ENCODE measurements around the gene OR1F1. TPM values are rescaled to one million over a fixed set of nuclear protein-coding genes. Genes with fewer than 3 reads are reported as not detected.
"Not testable (repeated sequence)": the region's sequence is repeated elsewhere in the genome, so short reads cannot be mapped to it uniquely, and the experiment has no call there.

The OR1F1 gene
- total and polyA plus RNA-seq, 2 donors, result 0.02 TPM; not detected in 1

- DNase-seq (ENCODE audit: low read depth in 6 of 9, low spot score in 9 of 9), result no peak
- no peak overlapping the region for H3K27ac ChIP-seq (ENCODE audit: low read depth in 1 of 2, low read length in 1 of 2)
- H3K36me3 ChIP-seq (ENCODE audit: control insufficient read depth in 2 of 2, insufficient read depth in 2 of 2, low read length in 1 of 2), result no peaks in the 10 kb centered on the region
- H3K9me3 ChIP-seq (ENCODE audit: control insufficient read depth in 2 of 2, insufficient read depth in 1 of 2, low read length in 1 of 2), result peaks cover 5 to 30% of the 10 kb centered on the region in 2 donors
- WGBS, result 21% methylated on average over 11 of the region's 11 CpGs
- no peak overlapping the region for H3K4me3 ChIP-seq (ENCODE audit: low read length in 2 of 2)
- peaks cover 82 to 100% of the 10 kb centered on the region in 2 donors for H3K27me3 ChIP-seq (ENCODE audit: control insufficient read depth in 2 of 2, insufficient read depth in 1 of 2, low read length in 1 of 2)
- H3K4me1 ChIP-seq (ENCODE audit: control insufficient read depth in 2 of 2, insufficient read depth in 2 of 2, low read length in 2 of 2), result peaks cover 0 to 10% of the 10 kb centered on the region in 2 donors
Measured at GRCh38 chr16:3189869-3190268, 1.9 kb downstream of the OR1F1 start.

GRCh38 chr16:3190949-3191353 lies 2.9 kb downstream of the OR1F1 start:
- Histone ChIP-seq H3K27me3 (ENCODE audit: control insufficient read depth in 2 of 2, insufficient read depth in 1 of 2, low read length in 1 of 2) (peaks cover 77 to 99% of the 10 kb centered on the region in 2 donors), H3K4me1 (ENCODE audit: control insufficient read depth in 2 of 2, insufficient read depth in 2 of 2, low read length in 2 of 2) (peaks cover 0 to 10% of the 10 kb centered on the region in 2 donors), H3K27ac (ENCODE audit: low read depth in 1 of 2, low read length in 1 of 2) (no peak overlapping the region), H3K9me3 (ENCODE audit: control insufficient read depth in 2 of 2, insufficient read depth in 1 of 2, low read length in 1 of 2) (peaks cover 5 to 33% of the 10 kb centered on the region in 2 donors), H3K36me3 (ENCODE audit: control insufficient read depth in 2 of 2, insufficient read depth in 2 of 2, low read length in 1 of 2) (no peaks in the 10 kb centered on the region), H3K4me3 (ENCODE audit: low read length in 2 of 2) (no peak overlapping the region)
- WGBS, result 18% methylated on average over 16 of the region's 16 CpGs
- DNase-seq (ENCODE audit: low read depth in 6 of 9, low spot score in 9 of 9), result no peak

GRCh38 chr16:3192476-3193019 lies 4.5 kb downstream of the OR1F1 start:
- H3K27me3 ChIP-seq (ENCODE audit: control insufficient read depth in 2 of 2, insufficient read depth in 1 of 2, low read length in 1 of 2), result peaks cover 63 to 90% of the 10 kb centered on the region in 2 donors
- H3K27ac ChIP-seq (ENCODE audit: low read depth in 1 of 2, low read length in 1 of 2), result no peak overlapping the region
- no peak overlapping the region for H3K4me3 ChIP-seq (ENCODE audit: low read length in 2 of 2)
- DNase-seq (ENCODE audit: low read depth in 6 of 9, low spot score in 9 of 9), result no peak
- 42% methylated on average over 36 of the region's 36 CpGs for WGBS
- H3K9me3 ChIP-seq (ENCODE audit: control insufficient read depth in 2 of 2, insufficient read depth in 1 of 2, low read length in 1 of 2), result peaks cover 5 to 33% of the 10 kb centered on the region in 2 donors
- no peaks in the 10 kb centered on the region for H3K36me3 ChIP-seq (ENCODE audit: control insufficient read depth in 2 of 2, insufficient read depth in 2 of 2, low read length in 1 of 2)
- peaks cover 0 to 10% of the 10 kb centered on the region in 2 donors for H3K4me1 ChIP-seq (ENCODE audit: control insufficient read depth in 2 of 2, insufficient read depth in 2 of 2, low read length in 2 of 2)

- DNase-seq (ENCODE audit: low read depth in 6 of 9, low spot score in 9 of 9), result no peak
Measured at GRCh38 chr16:3193221-3194212, 5.5 kb downstream of the OR1F1 start.

GRCh38 chr16:3194792-3195191 lies 6.8 kb downstream of the OR1F1 start:
- Histone ChIP-seq H3K9me3 (ENCODE audit: control insufficient read depth in 2 of 2, insufficient read depth in 1 of 2, low read length in 1 of 2) (peaks cover 5 to 24% of the 10 kb centered on the region in 2 donors), H3K4me3 (ENCODE audit: low read length in 2 of 2) (no peak overlapping the region), H3K4me1 (ENCODE audit: control insufficient read depth in 2 of 2, insufficient read depth in 2 of 2, low read length in 2 of 2) (no peaks in the 10 kb centered on the region), H3K36me3 (ENCODE audit: control insufficient read depth in 2 of 2, insufficient read depth in 2 of 2, low read length in 1 of 2) (no peaks in the 10 kb centered on the region), H3K27me3 (ENCODE audit: control insufficient read depth in 2 of 2, insufficient read depth in 1 of 2, low read length in 1 of 2) (peaks cover 42 to 76% of the 10 kb centered on the region in 2 donors), H3K27ac (ENCODE audit: low read depth in 1 of 2, low read length in 1 of 2) (no peak overlapping the region)
- DNase-seq (ENCODE audit: low read depth in 6 of 9, low spot score in 9 of 9), result no peak
- 87% methylated on average over 20 of the region's 20 CpGs for WGBS

More at GRCh38 chr16:3193221-3194212, 5.5 kb downstream of the OR1F1 start:
- Histone ChIP-seq H3K4me1 (ENCODE audit: control insufficient read depth in 2 of 2, insufficient read depth in 2 of 2, low read length in 2 of 2) (peaks cover 0 to 7% of the 10 kb centered on the region in 2 donors), H3K27ac (ENCODE audit: low read depth in 1 of 2, low read length in 1 of 2) (no peak overlapping the region), H3K36me3 (ENCODE audit: control insufficient read depth in 2 of 2, insufficient read depth in 2 of 2, low read length in 1 of 2) (no peaks in the 10 kb centered on the region), H3K27me3 (ENCODE audit: control insufficient read depth in 2 of 2, insufficient read depth in 1 of 2, low read length in 1 of 2) (peaks cover 54 to 86% of the 10 kb centered on the region in 2 donors), H3K9me3 (ENCODE audit: control insufficient read depth in 2 of 2, insufficient read depth in 1 of 2, low read length in 1 of 2) (peaks cover 5 to 33% of the 10 kb centered on the region in 2 donors), H3K4me3 (ENCODE audit: low read length in 2 of 2) (no peak overlapping the region)
- whole genome bisulfite sequencing, result 74% methylated on average over 49 of the region's 49 CpGs

- H3K4me3 ChIP-seq (ENCODE audit: low read length in 2 of 2), result no peak overlapping the region
- no peak for DNase-seq (ENCODE audit: low read depth in 6 of 9, low spot score in 9 of 9)
- H3K36me3 ChIP-seq (ENCODE audit: control insufficient read depth in 2 of 2, insufficient read depth in 2 of 2, low read length in 1 of 2), result no peaks in the 10 kb centered on the region
- H3K9me3 ChIP-seq (ENCODE audit: control insufficient read depth in 2 of 2, insufficient read depth in 1 of 2, low read length in 1 of 2), result peaks cover 3 to 23% of the 10 kb centered on the region in 2 donors
- no peaks in the 10 kb centered on the region for H3K4me1 ChIP-seq (ENCODE audit: control insufficient read depth in 2 of 2, insufficient read depth in 2 of 2, low read length in 2 of 2)
- peaks cover 30 to 66% of the 10 kb centered on the region in 2 donors for H3K27me3 ChIP-seq (ENCODE audit: control insufficient read depth in 2 of 2, insufficient read depth in 1 of 2, low read length in 1 of 2)
- WGBS, result 75% methylated on average over 10 of the region's 10 CpGs
- H3K27ac ChIP-seq (ENCODE audit: low read depth in 1 of 2, low read length in 1 of 2), result no peak overlapping the region
Measured at GRCh38 chr16:3195975-3196374, 8.0 kb downstream of the OR1F1 start.

- WGBS, result 83% methylated on average over 3 of the region's 3 CpGs
- H3K9me3 ChIP-seq (ENCODE audit: control insufficient read depth in 2 of 2, insufficient read depth in 1 of 2, low read length in 1 of 2), result peaks cover 2 to 13% of the 10 kb centered on the region in 2 donors
- H3K4me1 ChIP-seq (ENCODE audit: control insufficient read depth in 2 of 2, insufficient read depth in 2 of 2, low read length in 2 of 2); H3K4me3 ChIP-seq (ENCODE audit: low read length in 2 of 2); DNase-seq (ENCODE audit: low read depth in 6 of 9, low spot score in 9 of 9); H3K36me3 ChIP-seq (ENCODE audit: control insufficient read depth in 2 of 2, insufficient read depth in 2 of 2, low read length in 1 of 2); H3K27ac ChIP-seq (ENCODE audit: low read depth in 1 of 2, low read length in 1 of 2): not testable (repeated sequence)
- H3K27me3 ChIP-seq (ENCODE audit: control insufficient read depth in 2 of 2, insufficient read depth in 1 of 2, low read length in 1 of 2), result peaks cover 14 to 47% of the 10 kb centered on the region in 2 donors
Measured at GRCh38 chr16:3197694-3198333, 9.8 kb downstream of the OR1F1 start.

GRCh38 chr16:3198334-3199072 lies 10.5 kb downstream of the OR1F1 start:
- no peaks in the 10 kb centered on the region for H3K4me1 ChIP-seq (ENCODE audit: control insufficient read depth in 2 of 2, insufficient read depth in 2 of 2, low read length in 2 of 2)
- peaks cover 8 to 40% of the 10 kb centered on the region in 2 donors for H3K27me3 ChIP-seq (ENCODE audit: control insufficient read depth in 2 of 2, insufficient read depth in 1 of 2, low read length in 1 of 2)
- H3K9me3 ChIP-seq (ENCODE audit: control insufficient read depth in 2 of 2, insufficient read depth in 1 of 2, low read length in 1 of 2), result peaks cover 0 to 6% of the 10 kb centered on the region in 2 donors
- WGBS, result 84% methylated on average over 13 of the region's 13 CpGs
- H3K4me3 ChIP-seq (ENCODE audit: low read length in 2 of 2), result no peak overlapping the region
- no peak overlapping the region for H3K27ac ChIP-seq (ENCODE audit: low read depth in 1 of 2, low read length in 1 of 2)
- no peak for DNase-seq (ENCODE audit: low read depth in 6 of 9, low spot score in 9 of 9)
- no peaks in the 10 kb centered on the region for H3K36me3 ChIP-seq (ENCODE audit: control insufficient read depth in 2 of 2, insufficient read depth in 2 of 2, low read length in 1 of 2)
